Psoas muscle (tissue), 8 donors: ENCODE measurements around the gene TNRC6B. TPM values are rescaled to one million over a fixed set of nuclear protein-coding genes. Genes with fewer than 3 reads are reported as not detected.

ENCODE experiments used
- ATAC-seq, 4 donors: fragments of 200-7000 bp; cut with Tn5 transposase; one replicate each; pipeline ENCODE4 v1.9.1; 2020; ENCODE audit warnings: moderate library complexity in 3 of 4, mild to moderate bottlenecking in 2 of 4
- DNase-seq, 2 donors: peaks; one replicate each; pipeline ENCODE4 v3.0.0-alpha.2; 2020
- H3K27ac ChIP-seq: fragments of 200-600 bp; one replicate; pipeline ENCODE4 v1.8.0; 2022
- H3K27me3 ChIP-seq, 3 donors: fragments of 200-600 bp in 1 of 3; one replicate each; pipeline versions ENCODE4 v1.6.1 to v1.8.0; 2013 to 2022; ENCODE audit warnings: low read length in 2 of 3, mild to moderate bottlenecking in 2 of 3, moderate library complexity in 1 of 3; ENCODE audit not compliant: insufficient read depth in 3 of 3
- H3K36me3 ChIP-seq, 2 donors: fragments of 200-600 bp in 1 of 2; one replicate each; pipeline versions ENCODE4 v1.6.1 to v1.8.0; 2013 to 2022; ENCODE audit warnings: low read depth in 1 of 2, mild to moderate bottlenecking in 1 of 2, moderate library complexity in 1 of 2; ENCODE audit not compliant: insufficient read depth in 1 of 2
- H3K4me1 ChIP-seq: fragments of 200-600 bp; one replicate; pipeline ENCODE4 v1.8.0; 2022
- H3K4me3 ChIP-seq: fragments of 200-600 bp; one replicate; pipeline ENCODE4 v1.8.0; 2022; ENCODE audit warnings: mild to moderate bottlenecking
- H3K9me3 ChIP-seq: fragments of 200-600 bp; one replicate; pipeline ENCODE4 v1.8.0; 2022
- CTCF ChIP-seq: fragments of 200-600 bp; IDR thresholded peaks from one replicate; pipeline ENCODE4 v1.8.0; 2022; ENCODE audit warnings: antibody characterized with exemption
- WGBS, 3 donors: extraction: QIAGEN DNeasy Blood & Tissue Kit; methylation state at CpG; one replicate each; pipeline versions ENCODE4 v1.1.6 to v1.1.7; 2013; 5-methylcytosine and 5-hydroxymethylcytosine counted together
- intact Hi-C, 2 donors: fragments of 100-400 bp; cut with DNase I; formaldehyde crosslinking; loops; one replicate each; pipeline versions ENCODE4 v1.11.0 to v1.14.2; 2022
- polyA plus RNA-seq, 3 donors: library from polyadenylated mRNA; stranded (reverse); fragments of 200-250 nt; gene quantifications; one replicate each; pipeline ENCODE4 v1.2.3, GENCODE V29; 2013
- total RNA-seq, 4 donors: library from RNA; stranded (reverse); fragmentation: NEBNext Ultra II Directional in 2 of 4; extraction: Animal tissue kit (Norgen Biotek cat#: 25700) in 2 of 4; gene quantifications; one replicate each; pipeline versions ENCODE4 v1.2.1 to v1.2.4, GENCODE V29; 2021 to 2023
- donor health status: healthy with polysubstance abuse.
- donor health status: DM: no; HTN: no; CAD: no; lungs with moderate emphysema.
- donor health status: Bipolar disorder and iron deficiency.
- donor health status: healthy.
- donor health status: DM: yes; HTN: yes; CAD: no.
- donor health status: DM: no; HTN: no; CAD: no.
- donor health status: DM: no; HTN: no; CAD: no.
- donor health status: DM: yes; HTN: yes; CAD: no.

The TNRC6B gene
- total and polyA plus RNA-seq, 7 donors = 2.2 to 49.4 (median 27.9) TPM

- ATAC-seq = no peak
- no peak for DNase-seq
- peaks cover 0 to 17% of the 10 kb centered on the region in 2 donors for H3K36me3 ChIP-seq
- H3K4me3 ChIP-seq = no peak overlapping the region
- H3K9me3 ChIP-seq = no peaks in the 10 kb centered on the region
- H3K27me3 ChIP-seq = no peaks in the 10 kb centered on the region
- peaks cover 12% of the 10 kb centered on the region for H3K4me1 ChIP-seq
- WGBS, 3 donors = 76 to 89% (median 81%) methylated on average over 3 of the region's 3 CpGs
- intact Hi-C loops = no loop called here
- no peak for TF ChIP-seq CTCF
- no peak overlapping the region for H3K27ac ChIP-seq
Measured at GRCh38 chr22:40244586-40244985, 66.9 kb downstream of the TNRC6B start.

GRCh38 chr22:40247976-40248375, 70.3 kb downstream of the TNRC6B start:
- Histone ChIP-seq H3K4me1 (no peaks in the 10 kb centered on the region), H3K36me3 (peaks cover 0 to 17% of the 10 kb centered on the region in 2 donors), H3K27ac (no peak overlapping the region), H3K4me3 (no peak overlapping the region), H3K27me3 (no peaks in the 10 kb centered on the region), H3K9me3 (no peaks in the 10 kb centered on the region)
- WGBS, 3 donors = 92 to 98% (median 94%) methylated on average over 6 of the region's 6 CpGs
- no peak for TF ChIP-seq CTCF
- ATAC-seq (no peak), DNase-seq (no peak)
- intact Hi-C loops = no loop called here

- intact Hi-C loops = no loop called here
- Histone ChIP-seq H3K4me3 (no peak overlapping the region), H3K9me3 (no peaks in the 10 kb centered on the region), H3K36me3 (peaks cover 0 to 17% of the 10 kb centered on the region in 2 donors), H3K27me3 (no peaks in the 10 kb centered on the region), H3K4me1 (no peaks in the 10 kb centered on the region), H3K27ac (no peak overlapping the region)
- ATAC-seq (no peak), DNase-seq (no peak)
- WGBS, 3 donors = 72 to 78% (median 78%) methylated on average over 3 of the region's 3 CpGs
- TF ChIP-seq CTCF = no peak
Measured at GRCh38 chr22:40249286-40249685, 71.6 kb downstream of the TNRC6B start.

GRCh38 chr22:40250608-40251007, 72.9 kb downstream of the TNRC6B start:
- Histone ChIP-seq H3K27me3 (no peaks in the 10 kb centered on the region), H3K27ac (no peak overlapping the region), H3K4me3 (no peak overlapping the region), H3K9me3 (no peaks in the 10 kb centered on the region), H3K4me1 (no peaks in the 10 kb centered on the region), H3K36me3 (peaks cover 0 to 17% of the 10 kb centered on the region in 2 donors)
- no peak for ATAC-seq
- intact Hi-C loops = no loop called here
- DNase-seq = no peak
- no peak for TF ChIP-seq CTCF
- 86 to 88% (median 86%) methylated on average over 3 of the region's 3 CpGs for WGBS, 3 donors

- DNase-seq (no peak), ATAC-seq (no peak)
- Histone ChIP-seq H3K36me3 (peaks cover 0 to 17% of the 10 kb centered on the region in 2 donors), H3K27me3 (no peaks in the 10 kb centered on the region), H3K27ac (no peak overlapping the region), H3K4me1 (no peaks in the 10 kb centered on the region), H3K9me3 (no peaks in the 10 kb centered on the region), H3K4me3 (no peak overlapping the region)
- WGBS, 3 donors = 97 to 98% (median 98%) methylated on average over 4 of the region's 4 CpGs
- no peak for TF ChIP-seq CTCF
- intact Hi-C loops = no loop called here
Measured at GRCh38 chr22:40251106-40251505, 73.4 kb downstream of the TNRC6B start.
